GM12878 (cell line): ENCODE results near the gene XRCC4. TPM values are rescaled to one million over a fixed set of nuclear protein-coding genes. Genes with fewer than 3 reads are reported as not detected.

Experiments
- ATAC-seq: fragments of 200-7000 bp; cut with Tn5 transposase; 3 replicates; pipeline ENCODE4 v1.9.1; 2020; ENCODE audit warnings: mild to moderate bottlenecking, moderate library complexity
- BruUV-seq: library from RNA; stranded (reverse); fragments of 400-500 nt; replicated peaks from 2 replicates; lab custom pipeline; 2021; lab: Mats Ljungman, UMichigan
- CTCF ChIA-PET: fragments of 300-600 bp; sonication (Branson Sonifier 250); formaldehyde crosslinking; extraction: SDS; loops from one replicate; lab custom pipeline; 2021; ENCODE audit warnings: inconsistent platforms; lab: Yijun Ruan, JAX
- POLR2A ChIA-PET: fragments of 350-600 bp; formaldehyde crosslinking; extraction: SDS; loops from one replicate; lab custom pipeline; 2021; ENCODE audit warnings: inconsistent platforms; lab: Charles Lee
- RAD21 ChIA-PET: fragments of 300-600 bp; sonication (Branson Sonifier 250); formaldehyde crosslinking; loops from one replicate; lab custom pipeline; 2023; ENCODE audit warnings: antibody characterized with exemption; ENCODE audit not compliant: unreplicated experiment; lab: Charles Lee
- SMC1A ChIA-PET: fragments of 300-600 bp; sonication (Branson Sonifier 250); formaldehyde crosslinking; loops from one replicate; lab custom pipeline; 2023; ENCODE audit not compliant: unreplicated experiment, uncharacterized antibody; lab: Charles Lee
- DNase-seq: peaks from one replicate; pipeline ENCODE4 v3.0.0-alpha.2; 2011; ENCODE audit warnings: low read depth, low spot score
- FAIRE-seq: peaks from 3 replicates; lab custom pipeline; 2011; peaks lifted over from hg19 to GRCh38; lab: Jason Lieb, UNC
- H2AFZ ChIP-seq: 2 replicates; pipeline ENCODE4 v1.6.0; 2011; ENCODE audit warnings: low read depth, low read length, control low read depth; ENCODE audit not compliant: control insufficient read depth
- H3K27ac ChIP-seq: 2 replicates; pipeline ENCODE4 v1.5.1; 2011; ENCODE audit warnings: control low read depth; ENCODE audit not compliant: control insufficient read depth, insufficient read depth
- H3K27me3 ChIP-seq, 2 experiments: replicated peaks in 1 of 2; 2 replicates each; pipeline versions ENCODE4 v1.6.0 to v1.6.1; 2011; ENCODE audit warnings: low read length in 1 of 2; ENCODE audit not compliant: control insufficient read depth in 2 of 2, insufficient read depth in 2 of 2
- H3K36me3 ChIP-seq, 2 experiments: 2 replicates each; pipeline ENCODE4 v1.5.1; 2011; ENCODE audit warnings: low read length in 1 of 2; ENCODE audit not compliant: control insufficient read depth in 2 of 2, insufficient read depth in 2 of 2
- H3K4me1 ChIP-seq: 2 replicates; pipeline ENCODE4 v1.6.1; 2011; ENCODE audit warnings: mild to moderate bottlenecking, low read length, moderate library complexity, mixed read lengths; ENCODE audit not compliant: control insufficient read depth, insufficient read depth
- H3K4me2 ChIP-seq: 2 replicates; pipeline ENCODE4 v1.6.0; 2011; ENCODE audit warnings: control low read depth; ENCODE audit not compliant: control insufficient read depth, insufficient read depth
- H3K4me3 ChIP-seq: fragments of 200-600 bp; sonication (generic); 2 replicates; pipeline ENCODE4 v1.5.1; 2016
- H3K79me2 ChIP-seq: 2 replicates; pipeline ENCODE4 v1.6.0; 2011; ENCODE audit warnings: low read length; ENCODE audit not compliant: control insufficient read depth, insufficient read depth
- H3K9ac ChIP-seq: 2 replicates; pipeline ENCODE4 v1.8.0; 2011; ENCODE audit warnings: low read length, control low read depth, mixed read lengths; ENCODE audit not compliant: control insufficient read depth, insufficient read depth
- H3K9me3 ChIP-seq: replicated peaks from 3 replicates; pipeline ENCODE4 v1.5.1; 2011; ENCODE audit warnings: mild to moderate bottlenecking, low read length; ENCODE audit not compliant: control insufficient read depth, insufficient read depth
- H4K20me1 ChIP-seq: 2 replicates; pipeline ENCODE4 v1.6.0; 2011; ENCODE audit not compliant: control insufficient read depth, insufficient read depth
- ASH2L ChIP-seq: fragments of 300-600, 200-600 bp; sonication (generic); IDR thresholded peaks from 2 replicates; pipeline ENCODE4 v1.6.1; 2017; ENCODE audit warnings: low read depth, mild to moderate bottlenecking, borderline replicate concordance
- ATF7 ChIP-seq: fragments of 450-650 bp; IDR thresholded peaks from 2 replicates; pipeline ENCODE4 v1.6.1; 2016; ENCODE audit warnings: low read depth, mild to moderate bottlenecking
- EED ChIP-seq: sonication (generic); IDR thresholded peaks from 2 replicates; pipeline ENCODE4 v1.6.1; 2016; ENCODE audit warnings: antibody characterized with exemption, low read depth
- IKZF2 ChIP-seq, 2 experiments: fragments of 450-650 bp; IDR thresholded peaks; 2 replicates each; pipeline ENCODE4 v1.6.1; 2017; ENCODE audit warnings: mild to moderate bottlenecking in 2 of 2, moderate library complexity in 2 of 2
- KAT2A ChIP-seq: conservative IDR thresholded peaks from 2 replicates; pipeline ENCODE4 v1.6.1; 2011; ENCODE audit warnings: low read depth, low read length; ENCODE audit not compliant: control insufficient read depth
- PML ChIP-seq: IDR thresholded peaks from 2 replicates; pipeline ENCODE4 v1.6.1; 2012; ENCODE audit warnings: low read length, inconsistent platforms
- RAD51 ChIP-seq: fragments of 450-650 bp; IDR thresholded peaks from 2 replicates; pipeline ENCODE4 v1.6.1; 2016; ENCODE audit warnings: moderate library complexity, mild to moderate bottlenecking, inconsistent platforms
- RBBP5 ChIP-seq: fragments of 200-600 bp; sonication (generic); conservative IDR thresholded peaks from 2 replicates; pipeline ENCODE4 v1.6.1; 2016
- SREBF2 ChIP-seq: IDR thresholded peaks from 2 replicates; pipeline ENCODE4 v1.6.1; 2012; ENCODE audit warnings: mild to moderate bottlenecking, low read length
- SRF ChIP-seq, 2 experiments: IDR thresholded peaks; 2 replicates each; pipeline ENCODE4 v1.6.1; 2011; ENCODE audit warnings: low read depth in 2 of 2, low read length in 2 of 2, mild to moderate bottlenecking in 1 of 2, moderate library complexity in 1 of 2
- STAT3 ChIP-seq: IDR thresholded peaks from 2 replicates; pipeline ENCODE4 v1.6.1; 2011; ENCODE audit warnings: low read depth, low read length, improper control_type of control experiment
- SUPT20H ChIP-seq: IDR thresholded peaks from 2 replicates; pipeline ENCODE4 v1.6.1; 2011; ENCODE audit warnings: low read depth, mild to moderate bottlenecking, low read length, moderate library complexity, borderline replicate concordance; ENCODE audit not compliant: control insufficient read depth
- TAF1 ChIP-seq: IDR thresholded peaks from 2 replicates; pipeline ENCODE4 v1.6.1; 2011; ENCODE audit warnings: mild to moderate bottlenecking, low read depth, low read length, borderline replicate concordance
- ZBED1 ChIP-seq: IDR thresholded peaks from 2 replicates; pipeline ENCODE4 v1.6.1; 2016; ENCODE audit warnings: borderline replicate concordance
- WGBS: methylation state at CpG from one replicate; pipeline ENCODE4 v1.1.6; 2016; ENCODE audit warnings: low lambda C conversion rate; ENCODE audit not compliant: insufficient replicate concordance, insufficient coverage; ENCODE audit errors: missing lambda C conversion rate; 5-methylcytosine and 5-hydroxymethylcytosine counted together
- in situ Hi-C: fragments of 300-500 bp; cut with MboI; formaldehyde crosslinking; loops from 9 replicates; pipeline ENCODE4 v1.14.3; 2018; ENCODE audit warnings: mixed read lengths
- intact Hi-C: fragments of 100-400 bp; cut with micrococcal nuclease; formaldehyde crosslinking; loops from one replicate; pipeline ENCODE4 v1.14.2; 2022; ENCODE audit not compliant: unreplicated experiment
- polyA plus RNA-seq, 11 experiments: library from polyadenylated mRNA; depleted of rRNA in 4 of 11; unstranded in 6 of 11; stranded (reverse) in 5 of 11; fragments of >200 nt; fragmentation: Nextera tagmentation in 4 of 11; fragmentation: Illumina TruSeq in 1 of 11; extraction: Ambion mirVana in 4 of 11; extraction: Trizol in 1 of 11; gene quantifications; 1 replicate in 1 of 11; 2 replicates in 10 of 11; pipeline versions ENCODE4 v1.2.1 to v1.2.3, GENCODE V29; 2011 to 2016; ENCODE audit warnings: inconsistent platforms in 2 of 11, missing spikeins in 2 of 11, low read depth in 1 of 11
- total RNA-seq, 4 experiments: library from RNA; depleted of rRNA in 3 of 4; stranded (reverse); fragments of >200 nt in 3 of 4; fragmentation: Illumina TruSeq in 1 of 4; extraction: Trizol in 1 of 4; gene quantifications; 2 replicates each; pipeline versions ENCODE4 v1.2.1 to v1.2.3, GENCODE V29; 2013 to 2021
- TF ChIP-seq, protein P1 (sequence below): fragments of 450-650 bp; IDR thresholded peaks from 2 replicates; pipeline ENCODE4 v1.6.1; 2018; ENCODE audit warnings: borderline replicate concordance, mild to moderate bottlenecking; ENCODE audit not compliant: partially characterized antibody
- TF ChIP-seq, protein P2 (sequence below): fragments of 450-650 bp; IDR thresholded peaks from 2 replicates; pipeline ENCODE4 v1.6.1; 2017; ENCODE audit warnings: mild to moderate bottlenecking, moderate library complexity

The XRCC4 gene
- total and polyA plus RNA-seq, 10 of the 15 experiments (the other 5 are each of a cell fraction or from before 2014, with no cell fraction given), result 12.1 to 53.6 (median 25.8) TPM

DNA sequence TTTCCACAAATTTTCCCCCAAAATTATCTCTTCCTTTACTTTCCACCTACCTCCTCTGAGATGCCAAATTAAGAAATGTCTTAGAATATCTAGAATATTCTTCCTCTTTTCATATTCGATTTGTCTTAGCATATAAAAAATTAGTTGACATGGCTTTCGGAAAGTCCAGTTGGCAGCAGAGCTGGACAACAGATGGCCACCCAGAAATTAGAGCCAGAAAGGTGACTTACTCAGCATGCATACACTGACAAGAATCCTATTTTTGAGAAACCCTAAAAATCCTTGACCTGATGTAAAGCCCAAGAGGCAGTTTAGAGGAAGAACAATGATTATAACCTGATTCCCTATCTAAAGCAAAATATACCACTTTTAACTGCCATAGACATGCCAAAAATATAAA is 22.2 kb upstream of the XRCC4 start:
- intact Hi-C loops (no loop called here), in situ Hi-C loops (no loop called here)
- Histone ChIP-seq H3K27me3 (no peaks in the 10 kb centered on the region), H3K79me2 (no peaks in the 10 kb centered on the region; the same call in 1 of the 2 replicates), H3K4me2 (no peak overlapping the region), H3K4me1 (peaks cover 12% of the 10 kb centered on the region; the same call in 1 of the 2 replicates), H3K4me3 (no peak overlapping the region), H2AFZ (no peak overlapping the region), H3K9me3 (no peaks in the 10 kb centered on the region), H3K36me3 (peaks cover 0 to 18% of the 10 kb centered on the region in 2 experiments; a peak in 3 of 4 replicates), H3K27ac (no peak overlapping the region), H4K20me1 (no peaks in the 10 kb centered on the region)
- WGBS, result 70% methylated on average over 2 of the region's 2 CpGs
- FAIRE-seq (no peak), ATAC-seq (no peak), DNase-seq (no peak)
- ChIA-PET POLR2A (no interaction called here), SMC1A (interaction anchor here (2.7 kb wide), 1 partner anchor 21 kb away, joined by 8 read pairs; no protein-coding TSS in a partner anchor), RAD21 (no interaction called here), CTCF (no interaction called here)
- no TSS peak for BruUV-seq
- TF ChIP-seq RAD51, result no peak
- no peak for TF ChIP-seq STAT3
- no peak for TF ChIP-seq IKZF2 (IDR thresholded peaks at IDR 0.05)
- TF ChIP-seq SREBF2, result no peak
- TF ChIP-seq SRF (IDR thresholded peaks at IDR 0.05; ENCODE audit: low read depth in 2 of 2, low read length in 2 of 2), result no peak
- TF ChIP-seq SUPT20H, result no peak
- TF ChIP-seq ZBED1, result no peak
- no peak for TF ChIP-seq ATF7
- no peak for TF ChIP-seq KAT2A
- no peak for TF ChIP-seq RBBP5
- TF ChIP-seq, protein P1, sequence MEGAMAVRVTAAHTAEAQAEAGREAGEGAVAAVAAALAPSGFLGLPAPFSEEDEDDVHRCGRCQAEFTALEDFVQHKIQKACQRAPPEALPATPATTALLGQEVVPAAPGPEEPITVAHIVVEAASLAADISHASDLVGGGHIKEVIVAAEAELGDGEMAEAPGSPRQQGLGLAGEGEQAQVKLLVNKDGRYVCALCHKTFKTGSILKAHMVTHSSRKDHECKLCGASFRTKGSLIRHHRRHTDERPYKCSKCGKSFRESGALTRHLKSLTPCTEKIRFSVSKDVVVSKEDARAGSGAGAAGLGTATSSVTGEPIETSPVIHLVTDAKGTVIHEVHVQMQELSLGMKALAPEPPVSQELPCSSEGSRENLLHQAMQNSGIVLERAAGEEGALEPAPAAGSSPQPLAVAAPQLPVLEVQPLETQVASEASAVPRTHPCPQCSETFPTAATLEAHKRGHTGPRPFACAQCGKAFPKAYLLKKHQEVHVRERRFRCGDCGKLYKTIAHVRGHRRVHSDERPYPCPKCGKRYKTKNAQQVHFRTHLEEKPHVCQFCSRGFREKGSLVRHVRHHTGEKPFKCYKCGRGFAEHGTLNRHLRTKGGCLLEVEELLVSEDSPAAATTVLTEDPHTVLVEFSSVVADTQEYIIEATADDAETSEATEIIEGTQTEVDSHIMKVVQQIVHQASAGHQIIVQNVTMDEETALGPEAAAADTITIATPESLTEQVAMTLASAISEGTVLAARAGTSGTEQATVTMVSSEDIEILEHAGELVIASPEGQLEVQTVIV, result no peak
- TF ChIP-seq ASH2L, result no peak
- TF ChIP-seq EED, result no peak
- TF ChIP-seq PML, result no peak
- TF ChIP-seq, protein P2, sequence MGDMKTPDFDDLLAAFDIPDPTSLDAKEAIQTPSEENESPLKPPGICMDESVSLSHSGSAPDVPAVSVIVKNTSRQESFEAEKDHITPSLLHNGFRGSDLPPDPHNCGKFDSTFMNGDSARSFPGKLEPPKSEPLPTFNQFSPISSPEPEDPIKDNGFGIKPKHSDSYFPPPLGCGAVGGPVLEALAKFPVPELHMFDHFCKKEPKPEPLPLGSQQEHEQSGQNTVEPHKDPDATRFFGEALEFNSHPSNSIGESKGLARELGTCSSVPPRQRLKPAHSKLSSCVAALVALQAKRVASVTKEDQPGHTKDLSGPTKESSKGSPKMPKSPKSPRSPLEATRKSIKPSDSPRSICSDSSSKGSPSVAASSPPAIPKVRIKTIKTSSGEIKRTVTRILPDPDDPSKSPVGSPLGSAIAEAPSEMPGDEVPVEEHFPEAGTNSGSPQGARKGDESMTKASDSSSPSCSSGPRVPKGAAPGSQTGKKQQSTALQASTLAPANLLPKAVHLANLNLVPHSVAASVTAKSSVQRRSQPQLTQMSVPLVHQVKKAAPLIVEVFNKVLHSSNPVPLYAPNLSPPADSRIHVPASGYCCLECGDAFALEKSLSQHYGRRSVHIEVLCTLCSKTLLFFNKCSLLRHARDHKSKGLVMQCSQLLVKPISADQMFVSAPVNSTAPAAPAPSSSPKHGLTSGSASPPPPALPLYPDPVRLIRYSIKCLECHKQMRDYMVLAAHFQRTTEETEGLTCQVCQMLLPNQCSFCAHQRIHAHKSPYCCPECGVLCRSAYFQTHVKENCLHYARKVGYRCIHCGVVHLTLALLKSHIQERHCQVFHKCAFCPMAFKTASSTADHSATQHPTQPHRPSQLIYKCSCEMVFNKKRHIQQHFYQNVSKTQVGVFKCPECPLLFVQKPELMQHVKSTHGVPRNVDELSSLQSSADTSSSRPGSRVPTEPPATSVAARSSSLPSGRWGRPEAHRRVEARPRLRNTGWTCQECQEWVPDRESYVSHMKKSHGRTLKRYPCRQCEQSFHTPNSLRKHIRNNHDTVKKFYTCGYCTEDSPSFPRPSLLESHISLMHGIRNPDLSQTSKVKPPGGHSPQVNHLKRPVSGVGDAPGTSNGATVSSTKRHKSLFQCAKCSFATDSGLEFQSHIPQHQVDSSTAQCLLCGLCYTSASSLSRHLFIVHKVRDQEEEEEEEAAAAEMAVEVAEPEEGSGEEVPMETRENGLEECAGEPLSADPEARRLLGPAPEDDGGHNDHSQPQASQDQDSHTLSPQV, result no peak
- TF ChIP-seq TAF1, result no peak
- TF ChIP-seq, all 136 proteins: peak for 0
- H3K9ac ChIP-seq, result no peak overlapping the region
